GM21723 (cell line): Measurements from ENCODE around the gene SBF1.

Experiments used
- ATAC-seq: cut with Tn5 transposase; IDR thresholded peaks from one replicate; pipeline ENCODE4 v1.9.1; 2021; ENCODE audit warnings: mild to moderate bottlenecking, moderate library complexity; ENCODE audit not compliant: unreplicated experiment

Gene SBF1

DNA sequence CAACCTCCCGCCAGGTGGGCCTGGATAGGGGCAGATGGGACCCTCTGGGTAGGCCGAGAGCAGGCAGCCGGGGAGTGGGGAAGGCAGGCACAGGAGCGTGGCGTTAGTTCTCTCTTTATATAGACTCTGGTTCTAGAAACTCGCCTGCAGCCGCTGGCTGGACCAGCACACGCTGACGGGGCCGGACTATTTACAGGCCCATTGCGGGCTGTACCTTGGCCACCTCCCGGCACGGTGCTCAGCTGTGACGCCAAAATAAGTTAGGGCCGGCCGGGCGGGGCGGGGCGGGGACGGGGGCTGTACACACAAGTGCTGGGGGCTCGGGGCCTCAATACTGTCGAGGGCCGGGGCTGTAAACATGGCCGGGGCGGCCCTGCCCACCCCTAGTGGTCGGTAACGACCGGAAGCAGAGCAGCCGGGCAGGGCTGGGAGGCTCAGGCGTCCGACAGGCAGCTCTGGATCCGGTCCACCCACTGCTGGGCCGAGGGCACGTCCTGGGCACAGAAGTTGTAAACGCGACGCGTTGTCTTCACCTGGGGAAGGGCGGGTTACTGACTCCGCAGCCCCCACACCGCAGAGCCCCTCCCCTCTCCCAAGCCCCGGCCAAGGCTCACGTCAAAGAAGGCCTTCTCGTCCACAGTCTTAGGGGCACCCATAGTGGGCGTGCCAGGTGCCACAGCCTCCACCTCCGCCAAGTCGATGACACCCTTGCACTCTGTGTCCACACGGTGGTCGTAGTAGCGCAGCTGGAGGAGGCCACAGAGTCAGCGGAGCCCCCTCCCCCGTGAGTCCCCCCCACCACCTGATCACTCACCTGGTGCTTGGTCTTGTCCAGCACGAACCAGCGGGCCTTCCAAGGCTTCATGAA, 27.9 kb downstream of the SBF1 start:
- no peak for ATAC-seq

- ATAC-seq: no peak
Measured at GRCh38 chr22:50445880-50446707, 28.7 kb downstream of the SBF1 start.

DNA sequence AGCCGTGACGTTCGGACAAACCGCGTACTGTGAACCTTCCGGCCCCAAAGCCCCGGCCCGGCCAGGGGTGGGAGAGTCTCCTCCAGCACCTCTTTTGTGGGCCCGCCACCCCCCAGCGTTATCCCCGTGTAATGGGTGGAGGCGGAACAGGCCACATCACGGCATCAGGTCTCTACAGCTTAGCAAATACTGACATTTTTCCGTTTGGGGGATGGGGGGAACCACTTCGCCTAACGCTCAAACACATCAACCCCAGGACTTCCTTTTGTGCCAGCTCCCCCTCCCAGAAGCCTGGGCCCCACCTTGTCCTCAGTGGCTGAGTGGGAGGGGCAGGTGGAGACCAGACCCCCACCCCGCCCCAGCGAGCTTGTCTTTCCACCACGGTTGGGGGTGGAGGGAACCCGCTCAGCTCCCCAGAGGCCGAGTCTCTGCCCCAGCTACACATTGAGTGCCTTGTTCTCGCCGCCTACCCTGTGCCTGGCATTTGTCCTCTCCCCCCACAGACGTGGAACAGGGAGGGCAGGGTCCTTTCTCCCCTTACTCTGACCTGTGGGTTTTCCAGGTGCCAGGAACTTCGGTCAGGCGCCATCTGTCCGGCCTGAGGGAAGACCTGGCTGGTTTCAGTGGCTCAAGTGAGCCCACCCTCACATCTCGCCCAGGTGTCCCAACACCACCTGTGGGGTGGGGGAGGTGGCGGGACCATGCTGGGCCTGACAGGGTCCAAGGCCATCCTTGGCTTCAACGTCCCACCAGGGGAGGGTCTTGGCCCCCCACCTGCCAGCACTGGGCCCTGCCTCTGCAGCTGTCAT, 29.6 kb downstream of the SBF1 start:
- ATAC-seq: no peak

DNA sequence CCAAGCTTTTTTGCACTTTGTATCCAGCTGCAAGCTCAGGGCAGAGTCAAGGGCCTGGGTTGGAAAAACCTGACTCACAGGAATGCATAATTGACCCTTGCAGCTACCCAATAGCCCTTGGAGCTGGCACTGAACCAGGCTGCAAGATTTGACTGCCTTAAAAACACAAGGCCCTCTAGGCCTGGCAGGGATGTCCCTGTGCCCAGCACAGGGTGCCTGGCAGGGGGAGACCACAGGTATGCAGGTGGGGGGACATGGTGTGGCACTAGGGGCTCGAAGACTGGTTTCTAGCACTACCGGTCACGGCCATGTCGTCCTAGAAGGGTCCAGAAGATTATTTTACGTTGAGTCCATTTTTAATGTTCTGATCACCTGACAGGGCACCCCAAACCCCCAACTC, 30.2 kb downstream of the SBF1 start:
- ATAC-seq: no peak

DNA sequence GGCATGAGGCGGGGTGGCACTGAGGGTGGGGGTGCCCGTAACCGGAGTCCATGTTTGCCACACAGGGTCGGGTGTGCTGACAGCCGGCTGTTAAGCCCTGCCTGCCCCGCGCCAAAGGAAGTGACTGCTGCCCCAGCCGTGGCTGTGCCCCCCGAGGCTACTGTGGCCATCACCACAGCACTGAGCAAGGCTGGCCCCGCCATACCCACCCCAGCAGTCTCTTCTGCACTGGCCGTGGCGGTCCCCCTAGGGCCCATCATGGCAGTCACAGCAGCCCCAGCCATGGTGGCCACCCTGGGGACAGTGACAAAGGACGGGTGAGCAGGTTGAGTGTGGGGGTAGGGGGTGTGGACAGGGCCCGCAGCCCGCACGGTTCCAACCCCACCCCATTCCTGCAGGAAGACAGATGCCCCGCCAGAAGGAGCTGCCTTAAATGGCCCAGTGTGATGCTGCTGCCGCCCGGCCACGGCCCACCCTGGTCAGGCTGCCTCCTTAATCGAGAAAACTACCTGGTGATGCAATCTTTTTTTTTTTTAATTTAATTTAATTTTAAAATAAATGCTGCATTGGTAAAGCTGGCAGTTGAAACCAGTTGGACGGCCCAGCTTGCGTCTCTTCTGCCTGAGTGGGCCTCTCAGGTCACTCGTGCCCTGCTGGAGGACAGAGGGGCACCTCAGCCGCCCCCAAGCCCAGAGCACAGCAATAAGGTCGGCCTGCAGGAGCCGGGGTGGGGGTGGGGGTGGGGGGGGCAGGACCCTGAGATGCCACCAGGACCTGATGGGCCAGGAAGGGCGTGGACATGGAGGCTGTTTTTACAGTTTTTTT, 30.8 kb downstream of the SBF1 start:
- ATAC-seq: no peak

GRCh38 chr22:50443197-50443596, 31.6 kb downstream of the SBF1 start:
- no peak for ATAC-seq

- no peak for ATAC-seq
Measured at GRCh38 chr22:50441428-50441993, 33.3 kb downstream of the SBF1 start.

DNA sequence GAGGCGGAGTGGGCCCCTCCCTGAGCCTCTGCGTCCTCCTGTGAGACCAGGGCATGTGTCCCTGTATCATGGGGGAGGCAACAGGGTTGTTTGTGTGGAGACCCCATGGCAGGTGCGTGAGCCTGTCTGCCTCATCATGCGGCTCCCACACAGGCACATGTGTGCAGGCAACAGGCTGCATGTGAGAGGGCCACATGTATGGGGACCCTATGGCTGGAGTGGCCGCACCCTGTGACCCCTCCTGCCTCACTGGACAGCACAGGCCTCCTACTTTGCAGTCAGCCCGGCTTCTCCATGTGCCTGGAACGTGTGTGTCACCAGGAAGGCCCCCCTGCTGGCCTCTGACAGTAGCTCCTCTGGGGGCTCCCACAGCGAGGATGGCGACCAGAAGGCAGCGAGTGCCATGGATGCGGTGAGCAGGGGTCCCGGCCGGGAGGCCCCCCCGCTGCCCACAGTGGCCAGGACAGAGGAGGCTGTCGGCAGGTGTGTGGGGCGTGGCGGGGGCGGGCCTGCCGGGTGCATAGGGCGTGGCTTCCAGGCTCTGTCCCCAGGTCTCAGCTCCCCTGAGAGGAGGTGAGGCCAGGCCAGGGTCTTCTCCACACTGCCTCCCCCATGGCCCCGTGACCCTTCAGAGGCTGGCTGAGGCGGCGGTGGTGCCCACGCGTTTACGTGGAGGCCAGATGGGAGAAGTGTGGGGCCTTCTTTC, 34.1 kb downstream of the SBF1 start:
- no peak for ATAC-seq

GRCh38 chr22:50439871-50440331, 34.9 kb downstream of the SBF1 start:
- no peak for ATAC-seq

GRCh38 chr22:50439314-50439870, 35.4 kb downstream of the SBF1 start:
- ATAC-seq: no peak

DNA sequence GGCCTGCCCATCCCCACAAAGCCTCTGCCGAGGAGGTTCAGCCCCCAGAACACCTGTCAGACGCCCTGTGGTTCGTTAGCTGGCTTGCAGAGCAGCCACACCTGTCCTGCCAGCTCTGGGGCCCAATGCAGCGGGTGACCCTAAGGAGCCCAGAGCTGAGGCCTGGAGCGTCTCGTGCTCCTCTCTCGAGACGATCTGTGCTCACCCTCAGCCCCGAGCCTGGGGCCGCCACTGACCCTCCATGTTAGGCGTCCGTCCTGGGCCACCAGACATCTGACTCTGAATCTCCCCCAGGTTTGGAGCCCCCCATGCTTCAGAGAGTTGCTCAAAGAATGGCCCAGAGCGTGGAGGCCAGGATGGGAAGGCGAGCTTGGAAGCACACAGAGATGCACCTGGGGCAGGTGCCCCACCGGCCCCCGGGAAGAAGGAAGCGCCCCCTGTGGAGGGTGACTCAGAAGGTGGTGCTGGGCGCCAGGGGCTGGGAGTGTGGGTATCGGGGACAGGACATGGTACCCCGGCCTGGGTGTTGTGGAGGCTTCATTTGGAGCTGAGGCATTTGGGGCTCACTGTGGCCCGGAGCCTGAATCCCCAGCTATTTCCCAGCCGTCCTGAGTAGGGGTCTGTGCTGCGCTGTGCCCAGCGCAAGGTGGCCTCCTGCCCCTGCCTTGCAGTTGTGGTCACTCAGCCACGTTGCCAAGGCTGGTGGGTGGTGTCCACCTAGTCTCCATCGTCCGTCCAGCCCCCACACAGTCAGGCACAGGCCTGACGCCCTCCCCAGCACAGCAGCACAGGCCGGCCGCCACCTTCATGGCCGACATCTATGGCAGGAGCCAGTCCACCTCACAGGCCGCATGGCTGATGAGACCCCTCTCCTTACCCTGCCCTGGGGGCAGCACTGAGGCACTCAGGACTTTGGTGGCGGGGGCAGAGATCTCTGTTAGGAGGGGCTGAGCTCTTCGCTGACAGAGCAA, 36.2 kb downstream of the SBF1 start:
- ATAC-seq: no peak

DNA sequence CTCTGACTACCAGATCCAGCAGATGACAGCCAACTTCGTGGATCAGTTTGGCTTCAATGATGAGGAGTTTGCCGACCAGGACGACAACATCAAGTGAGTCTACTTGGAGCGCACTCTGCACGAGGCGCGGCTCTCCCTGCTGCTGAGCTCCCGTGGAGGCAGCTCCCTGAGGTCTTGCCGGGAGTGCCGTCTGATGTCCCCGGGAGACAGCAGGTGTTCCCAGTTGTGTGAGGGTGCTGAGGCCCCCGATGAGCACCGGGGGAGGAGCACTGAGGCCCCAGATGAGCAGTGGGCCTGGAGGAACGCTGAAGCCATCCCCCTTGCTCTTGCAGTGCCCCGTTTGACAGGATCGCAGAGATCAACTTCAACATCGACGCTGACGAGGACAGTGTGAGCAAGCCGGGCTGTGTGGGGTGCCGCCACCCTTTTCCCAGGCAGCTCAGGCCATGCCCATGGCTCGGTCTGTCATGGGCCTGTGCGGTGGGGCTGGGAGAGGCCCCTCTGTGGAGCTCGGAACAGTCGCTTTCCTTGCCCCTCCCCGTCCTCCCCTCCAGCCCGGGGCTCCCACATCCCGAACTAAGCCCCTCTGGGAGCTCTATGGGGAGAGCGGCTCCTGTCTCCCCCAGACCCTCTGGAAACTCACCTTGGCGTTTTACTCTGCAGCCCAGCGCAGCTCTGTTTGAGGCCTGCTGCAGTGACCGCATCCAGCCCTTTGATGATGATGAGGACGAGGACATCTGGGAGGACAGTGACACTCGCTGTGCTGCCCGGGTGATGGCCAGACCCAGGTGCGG, 37.1 kb downstream of the SBF1 start:
- no peak for ATAC-seq

DNA sequence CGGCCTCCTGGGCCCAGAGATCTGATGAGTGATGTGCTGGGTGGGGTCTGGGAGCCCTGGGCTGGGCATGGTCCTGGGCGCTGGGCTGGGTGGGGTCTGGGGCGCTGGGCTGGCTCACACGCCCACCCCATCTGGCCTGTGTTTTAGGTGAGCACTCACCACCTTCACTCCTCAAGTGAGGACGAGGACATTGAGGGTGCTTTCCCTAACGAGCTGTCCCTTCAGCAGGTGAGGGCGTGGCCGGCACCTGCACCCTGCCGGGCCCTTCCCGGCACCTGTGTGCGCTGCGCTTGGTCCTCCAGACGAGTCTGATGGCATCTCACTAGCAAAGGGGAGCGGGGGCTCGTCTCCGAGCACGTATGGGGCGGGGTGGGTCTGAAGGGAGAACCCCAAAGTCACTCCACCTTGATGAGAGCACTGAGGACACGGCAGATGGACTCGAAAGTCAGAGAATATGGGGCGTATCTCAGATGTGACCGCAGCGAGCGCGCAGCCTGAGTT, 37.9 kb downstream of the SBF1 start:
- ATAC-seq: no peak

DNA sequence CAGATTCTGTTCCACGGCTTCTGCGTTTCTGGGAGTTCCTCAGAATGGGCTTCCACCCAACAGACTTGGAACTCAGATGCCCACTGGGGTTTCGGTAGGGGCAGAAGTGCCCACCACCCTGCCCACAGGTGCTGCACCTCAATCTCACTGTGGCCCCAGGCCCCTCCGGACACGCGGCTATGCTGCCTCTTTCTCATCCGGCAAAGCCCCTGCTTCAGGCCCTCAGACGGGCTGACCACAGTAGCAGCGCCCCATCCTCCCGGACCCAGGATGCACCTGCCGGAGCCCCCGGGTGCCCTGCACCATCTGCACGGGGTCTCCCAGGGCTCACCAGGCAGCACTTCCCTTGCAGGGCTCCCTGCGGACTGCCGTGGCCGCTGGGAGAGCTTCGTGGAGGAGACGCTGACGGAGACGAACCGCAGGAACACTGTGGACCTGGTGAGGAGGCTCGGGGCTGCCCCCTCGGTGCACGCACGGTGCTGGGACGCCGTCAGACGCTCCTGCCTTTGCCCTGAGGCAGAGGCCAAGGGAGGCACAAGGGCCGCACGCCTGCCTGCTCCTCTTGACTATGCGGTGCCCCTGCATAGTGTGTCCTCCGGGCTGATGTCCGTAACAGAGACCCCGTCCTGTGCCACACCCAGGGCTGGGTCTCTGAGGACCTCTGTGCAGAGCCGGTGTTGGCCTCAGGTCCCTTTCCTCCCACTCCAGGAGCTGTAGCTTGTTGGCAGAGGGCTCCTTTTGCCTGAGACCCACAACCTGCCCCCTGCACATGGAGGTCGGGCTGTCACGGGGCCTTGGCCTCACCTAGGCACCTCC, 38.6 kb downstream of the SBF1 start:
- ATAC-seq: no peak

GRCh38 chr22:50435291-50436014, 39.4 kb downstream of the SBF1 start:
- no peak for ATAC-seq
